ENCODE results near the gene PGK1.

- no peak for TF ChIP-seq CTCF (IDR thresholded peaks at IDR 0.05; ENCODE audit: low read depth, low read length, missing input control)
- no peak for TF ChIP-seq YY1 (IDR thresholded peaks at IDR 0.05)
- no peak for TF ChIP-seq JUND (IDR thresholded peaks at IDR 0.05)
- no peak for TF ChIP-seq RAD21 (IDR thresholded peaks at IDR 0.05)
- no peak for TF ChIP-seq REST (IDR thresholded peaks at IDR 0.05)
- no peak for TF ChIP-seq SP1 (IDR thresholded peaks at IDR 0.05)
- no peak for TF ChIP-seq MAX (IDR thresholded peaks at IDR 0.05)
- no peak for TF ChIP-seq ATF3 (IDR thresholded peaks at IDR 0.05)
Measured at GRCh38 chrX:78102091-78102490, 2.0 kb upstream of the PGK1 start.

Data from liver (tissue), 3 donors.